ENCODE data around the gene CCDC102A. TPM values are rescaled to one million over a fixed set of nuclear protein-coding genes. Genes with fewer than 3 reads are reported as not detected.
"Not testable (repeated sequence)": the region's sequence is repeated elsewhere in the genome, so short reads cannot be mapped to it uniquely, and the experiment has no call there.

The CCDC102A gene
- total RNA-seq, 1 experiment from 2014 or later: 4.1 TPM

- H3K4me3 Mint-ChIP-seq (ENCODE audit: unreplicated experiment): no peak overlapping the region
- H3K27ac Mint-ChIP-seq (ENCODE audit: low read depth, unreplicated experiment): no peak overlapping the region
- TF ChIP-seq, protein P1, sequence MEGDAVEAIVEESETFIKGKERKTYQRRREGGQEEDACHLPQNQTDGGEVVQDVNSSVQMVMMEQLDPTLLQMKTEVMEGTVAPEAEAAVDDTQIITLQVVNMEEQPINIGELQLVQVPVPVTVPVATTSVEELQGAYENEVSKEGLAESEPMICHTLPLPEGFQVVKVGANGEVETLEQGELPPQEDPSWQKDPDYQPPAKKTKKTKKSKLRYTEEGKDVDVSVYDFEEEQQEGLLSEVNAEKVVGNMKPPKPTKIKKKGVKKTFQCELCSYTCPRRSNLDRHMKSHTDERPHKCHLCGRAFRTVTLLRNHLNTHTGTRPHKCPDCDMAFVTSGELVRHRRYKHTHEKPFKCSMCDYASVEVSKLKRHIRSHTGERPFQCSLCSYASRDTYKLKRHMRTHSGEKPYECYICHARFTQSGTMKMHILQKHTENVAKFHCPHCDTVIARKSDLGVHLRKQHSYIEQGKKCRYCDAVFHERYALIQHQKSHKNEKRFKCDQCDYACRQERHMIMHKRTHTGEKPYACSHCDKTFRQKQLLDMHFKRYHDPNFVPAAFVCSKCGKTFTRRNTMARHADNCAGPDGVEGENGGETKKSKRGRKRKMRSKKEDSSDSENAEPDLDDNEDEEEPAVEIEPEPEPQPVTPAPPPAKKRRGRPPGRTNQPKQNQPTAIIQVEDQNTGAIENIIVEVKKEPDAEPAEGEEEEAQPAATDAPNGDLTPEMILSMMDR (IDR thresholded peaks at IDR 0.05; ENCODE audit: unreplicated experiment): no peak
- peaks cover 16% of the 10 kb centered on the region for H3K27me3 Mint-ChIP-seq (ENCODE audit: insufficient read depth, unreplicated experiment)
- no peaks in the 10 kb centered on the region for H3K4me1 Mint-ChIP-seq (ENCODE audit: insufficient read depth, unreplicated experiment)
- DNase-seq (ENCODE audit: unreplicated experiment): no peak
- no peaks in the 10 kb centered on the region for H3K9me3 Mint-ChIP-seq (ENCODE audit: unreplicated experiment)
- no TSS peak for BruUV-seq (replicated peaks)
- intact Hi-C loops (cut with micrococcal nuclease): no loop called here
- no peaks in the 10 kb centered on the region for H3K36me3 Mint-ChIP-seq (ENCODE audit: insufficient read depth, unreplicated experiment)
- CTCF ChIA-PET: interaction anchor here (1.0 to 1.3 kb wide), 2 partner anchors 16 to 25 kb away, joined by 3 to 5 read pairs; no protein-coding TSS in a partner anchor
- POLR2A ChIA-PET: no interaction called here
Observed at GRCh38 chr16:57503366-57503765, 33.0 kb downstream of the CCDC102A start.

DNA sequence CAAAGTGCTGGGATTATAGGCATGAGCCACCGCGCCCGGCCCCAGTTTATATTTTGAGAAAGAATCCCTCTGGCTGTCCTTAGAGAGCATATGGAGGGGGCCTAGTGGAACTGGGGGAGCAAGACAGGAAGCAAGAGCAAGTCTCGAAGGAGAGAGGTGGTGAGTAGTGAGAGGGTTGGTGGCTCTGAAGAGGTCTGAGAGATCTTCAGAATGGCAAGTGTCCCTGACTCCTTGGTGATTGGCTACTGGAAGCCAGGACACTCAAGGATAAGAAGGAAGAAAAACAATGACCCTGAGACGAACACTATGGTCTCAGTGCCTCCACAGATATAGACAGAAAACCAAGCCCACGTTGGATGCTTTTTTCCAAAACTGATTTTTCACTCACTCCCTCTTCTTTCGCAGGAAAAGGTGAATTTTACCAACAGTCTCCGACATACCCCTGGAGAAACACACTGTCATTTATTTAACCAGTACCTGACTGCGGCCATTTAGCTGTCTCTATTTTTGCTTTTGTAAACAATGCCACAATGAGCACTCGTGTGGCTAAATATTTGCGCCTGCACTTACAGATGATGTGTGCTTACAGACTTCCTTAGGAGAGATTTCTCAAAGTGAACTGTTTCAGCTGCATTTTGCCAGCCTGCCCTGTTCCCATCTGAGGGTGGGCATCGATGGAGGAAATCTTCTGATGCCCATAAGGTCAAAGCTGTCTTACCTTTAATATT lies 34.2 kb downstream of the CCDC102A start:
- peaks cover 13% of the 10 kb centered on the region for H3K27me3 Mint-ChIP-seq (ENCODE audit: insufficient read depth, unreplicated experiment)
- no TSS peak for BruUV-seq (replicated peaks)
- intact Hi-C loops (cut with micrococcal nuclease): no loop called here

DNA sequence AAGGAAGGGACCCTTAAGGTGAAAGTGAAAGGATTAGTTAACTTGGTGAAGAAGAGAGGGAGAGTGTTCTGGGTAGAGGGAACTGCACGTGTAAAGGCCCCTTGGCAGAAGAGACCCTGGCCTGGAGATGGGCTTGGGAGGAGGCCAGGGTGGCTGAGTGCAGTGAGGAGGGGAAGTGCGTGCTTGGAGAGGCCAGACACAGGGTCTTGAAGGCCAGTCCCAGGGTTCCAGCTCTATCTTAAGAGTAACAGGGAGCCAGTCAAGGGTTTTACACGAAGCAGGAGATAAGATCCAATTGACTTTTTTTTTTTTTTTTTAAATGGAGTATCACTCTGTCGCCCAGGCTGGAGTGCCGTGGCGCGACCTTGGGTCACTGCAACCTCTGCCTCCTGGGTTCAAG lies 34.9 kb downstream of the CCDC102A start:
- Mint-ChIP-seq H3K9me3 (ENCODE audit: unreplicated experiment) (no peaks in the 10 kb centered on the region), H3K36me3 (ENCODE audit: insufficient read depth, unreplicated experiment) (no peaks in the 10 kb centered on the region), H3K4me3 (ENCODE audit: unreplicated experiment) (no peak overlapping the region), H3K27me3 (ENCODE audit: insufficient read depth, unreplicated experiment) (peaks cover 6% of the 10 kb centered on the region), H3K27ac (ENCODE audit: low read depth, unreplicated experiment) (no peak overlapping the region), H3K4me1 (ENCODE audit: insufficient read depth, unreplicated experiment) (no peaks in the 10 kb centered on the region)
- TF ChIP-seq, protein P1 (IDR thresholded peaks at IDR 0.05; ENCODE audit: unreplicated experiment): no peak
- DNase-seq (ENCODE audit: unreplicated experiment): no peak
- BruUV-seq (replicated peaks): no TSS peak
- POLR2A ChIA-PET: no interaction called here
- intact Hi-C loops (cut with micrococcal nuclease): no loop called here
- CTCF ChIA-PET: interaction anchor here (1.4 kb wide), 1 partner anchor 18 kb away, joined by 4 read pairs; no protein-coding TSS in a partner anchor

More for the DNA sequence above, 34.2 kb downstream of the CCDC102A start:
- TF ChIP-seq, protein P1 (IDR thresholded peaks at IDR 0.05; ENCODE audit: unreplicated experiment): no peak
- H3K9me3 Mint-ChIP-seq (ENCODE audit: unreplicated experiment): no peaks in the 10 kb centered on the region
- H3K36me3 Mint-ChIP-seq (ENCODE audit: insufficient read depth, unreplicated experiment): no peaks in the 10 kb centered on the region
- no peak overlapping the region for H3K27ac Mint-ChIP-seq (ENCODE audit: low read depth, unreplicated experiment)
- CTCF ChIA-PET: interaction anchor here (1.0 to 1.4 kb wide), 2 partner anchors 18 to 26 kb away, joined by 3 to 4 read pairs; no protein-coding TSS in a partner anchor
- POLR2A ChIA-PET: no interaction called here
- H3K4me1 Mint-ChIP-seq (ENCODE audit: insufficient read depth, unreplicated experiment): no peaks in the 10 kb centered on the region
- H3K4me3 Mint-ChIP-seq (ENCODE audit: unreplicated experiment): no peak overlapping the region
- no peak for DNase-seq (ENCODE audit: unreplicated experiment)

DNA sequence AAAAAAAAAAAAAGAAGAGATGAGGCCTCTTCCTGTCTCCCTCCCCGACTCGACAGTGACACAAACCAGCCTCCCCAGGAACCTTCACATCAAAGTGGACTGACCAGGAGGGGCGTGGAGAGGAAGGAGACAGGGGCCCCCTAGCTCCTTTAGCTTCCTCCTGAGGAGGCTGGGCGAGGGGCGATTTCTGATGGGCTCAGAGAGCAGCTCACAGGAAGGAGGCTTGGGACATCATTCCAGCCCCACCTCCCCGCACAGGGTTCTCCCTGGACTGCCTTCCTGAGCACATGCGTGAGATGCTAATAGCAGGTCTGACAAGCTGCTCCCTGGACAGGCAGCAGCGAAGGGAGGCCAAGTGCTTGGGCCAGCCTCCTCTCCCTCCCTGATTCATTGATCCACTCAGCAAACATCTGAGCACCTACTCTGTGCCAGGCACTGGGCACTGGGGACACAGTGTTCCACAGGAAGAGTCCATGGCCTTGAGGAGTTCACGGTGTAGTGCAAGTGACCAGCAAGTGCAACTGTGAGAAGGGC lies 35.7 kb downstream of the CCDC102A start:
- TF ChIP-seq, protein P1 (IDR thresholded peaks at IDR 0.05; ENCODE audit: unreplicated experiment): no peak
- intact Hi-C loops (cut with micrococcal nuclease): no loop called here
- Mint-ChIP-seq H3K27ac (ENCODE audit: low read depth, unreplicated experiment) (no peak overlapping the region), H3K4me3 (ENCODE audit: unreplicated experiment) (no peak overlapping the region), H3K9me3 (ENCODE audit: unreplicated experiment) (no peaks in the 10 kb centered on the region), H3K27me3 (ENCODE audit: insufficient read depth, unreplicated experiment) (no peaks in the 10 kb centered on the region), H3K36me3 (ENCODE audit: insufficient read depth, unreplicated experiment) (no peaks in the 10 kb centered on the region), H3K4me1 (ENCODE audit: insufficient read depth, unreplicated experiment) (no peaks in the 10 kb centered on the region)
- ChIA-PET POLR2A (no interaction called here), CTCF (interaction anchor here (0.8 kb wide), 2 partner anchors 18 to 46 kb away, joined by 3 to 4 read pairs; no protein-coding TSS in a partner anchor)
- DNase-seq (ENCODE audit: unreplicated experiment): no peak
- BruUV-seq (replicated peaks): no TSS peak

DNA sequence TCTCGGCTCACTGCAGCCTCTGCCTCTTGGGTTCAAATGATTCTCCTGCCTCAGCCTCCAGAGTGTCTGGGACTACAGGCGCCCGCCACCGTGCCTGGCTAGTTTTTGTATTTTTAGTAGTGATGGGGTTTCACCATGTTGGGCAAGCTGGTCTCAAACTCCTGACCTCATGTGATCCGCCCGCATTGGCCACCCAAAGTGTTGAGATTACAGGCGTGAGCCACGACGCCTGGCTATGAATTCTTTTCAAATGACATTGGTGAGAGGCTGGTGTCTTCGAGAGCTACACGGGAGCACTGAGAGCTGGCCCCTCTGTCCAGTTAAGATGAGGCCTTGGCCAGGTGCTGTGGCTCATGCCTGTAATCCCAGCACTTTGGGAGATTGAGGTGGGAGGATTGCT lies 36.4 kb downstream of the CCDC102A start:
- BruUV-seq (replicated peaks); H3K27me3 Mint-ChIP-seq (ENCODE audit: insufficient read depth, unreplicated experiment); H3K36me3 Mint-ChIP-seq (ENCODE audit: insufficient read depth, unreplicated experiment); H3K27ac Mint-ChIP-seq (ENCODE audit: low read depth, unreplicated experiment); H3K9me3 Mint-ChIP-seq (ENCODE audit: unreplicated experiment); POLR2A ChIA-PET; DNase-seq (ENCODE audit: unreplicated experiment); H3K4me1 Mint-ChIP-seq (ENCODE audit: insufficient read depth, unreplicated experiment); H3K4me3 Mint-ChIP-seq (ENCODE audit: unreplicated experiment); intact Hi-C loops (cut with micrococcal nuclease): not testable (repeated sequence)
- CTCF ChIA-PET: interaction anchor here (0.8 kb wide), 1 partner anchor 45 kb away, joined by 4 read pairs; no protein-coding TSS in a partner anchor
